Midbrain (tissue), 1 donor: ENCODE data around the gene WBP2.
A peak's percentile ranks its signal among the peaks of the same experiment; 100 is the strongest.

Experiments used
- DNase-seq: peaks from one replicate; lab custom pipeline; 2025; lab: John Stamatoyannopoulos, UW

The WBP2 gene

GRCh38 chr17:75845058-75845711 lies 9.9 kb downstream of the WBP2 start:
- DNase-seq = peak; percentile 46

GRCh38 chr17:75844530-75845057 lies 10.5 kb downstream of the WBP2 start:
- no peak for DNase-seq

GRCh38 chr17:75843577-75844529 lies 11.3 kb downstream of the WBP2 start, which contains the start of gene UNC13D:
Gene UNC13D, minus strand, starts transcription at chr17:75844404. Its CDS starts 67 bp downstream, at chr17:75844337.
- DNase-seq = no peak

GRCh38 chr17:75842963-75843576 lies 12.1 kb downstream of the WBP2 start:
- no peak for DNase-seq

GRCh38 chr17:75842411-75842810 lies 12.7 kb downstream of the WBP2 start:
- no peak for DNase-seq

GRCh38 chr17:75840799-75841164 lies 14.4 kb downstream of the WBP2 start:
- DNase-seq = no peak

- DNase-seq = no peak
Measured at GRCh38 chr17:75839942-75840798, 15.0 kb downstream of the WBP2 start.

- no peak for DNase-seq
Measured at GRCh38 chr17:75838410-75838809, 16.7 kb downstream of the WBP2 start.

GRCh38 chr17:75837899-75838298 lies 17.2 kb downstream of the WBP2 start:
- DNase-seq = no peak

- no peak for DNase-seq
Measured at GRCh38 chr17:75836605-75837004, 18.5 kb downstream of the WBP2 start.

- DNase-seq = no peak
Measured at GRCh38 chr17:75835654-75835987, 19.5 kb downstream of the WBP2 start.

GRCh38 chr17:75834928-75835653 lies 20.0 kb downstream of the WBP2 start:
- DNase-seq = no peak

- no peak for DNase-seq
Measured at GRCh38 chr17:75834279-75834920, 20.7 kb downstream of the WBP2 start.

- no peak for DNase-seq
Measured at GRCh38 chr17:75832652-75833400, 22.3 kb downstream of the WBP2 start.

GRCh38 chr17:75832164-75832651 lies 22.9 kb downstream of the WBP2 start:
- DNase-seq = no peak

- no peak for DNase-seq
Measured at GRCh38 chr17:75831032-75831571, 24.0 kb downstream of the WBP2 start.

- no peak for DNase-seq
Measured at GRCh38 chr17:75830164-75831031, 24.7 kb downstream of the WBP2 start.

GRCh38 chr17:75829747-75830146 lies 25.4 kb downstream of the WBP2 start:
- DNase-seq = no peak
